PC-3 (cell line): Measurements from ENCODE around the gene KLHL28. TPM values are rescaled to one million over a fixed set of nuclear protein-coding genes. Genes with fewer than 3 reads are reported as not detected.

Experiments used
- ATAC-seq: fragments of 200-7000 bp; cut with Tn5 transposase; 2 replicates; pipeline ENCODE4 v1.9.1; 2020; ENCODE audit warnings: mild to moderate bottlenecking, moderate library complexity
- BruUV-seq: library from RNA; stranded (reverse); fragments of 400-500 nt; replicated peaks from 2 replicates; lab custom pipeline; 2021; lab: Mats Ljungman, UMichigan
- CTCF ChIA-PET: fragments of 300-600 bp; sonication (Branson Sonifier 250); formaldehyde crosslinking; loops from one replicate; lab custom pipeline; 2022; ENCODE audit warnings: antibody characterized with exemption; lab: Charles Lee
- POLR2A ChIA-PET: fragments of 300-600 bp; sonication (Branson Sonifier 250); formaldehyde crosslinking; loops from one replicate; lab custom pipeline; 2022; ENCODE audit warnings: antibody characterized with exemption; ENCODE audit not compliant: unreplicated experiment; lab: Charles Lee
- DNase-seq: peaks from one replicate; pipeline ENCODE4 v3.0.0-alpha.2; 2015
- H2AFZ ChIP-seq: fragments of 300-600 bp; sonication (generic); 2 replicates; pipeline ENCODE4 v1.6.0; 2016; ENCODE audit warnings: antibody characterized with exemption, low read length
- H3F3A ChIP-seq: fragments of 300-600 bp; sonication (generic); one replicate; pipeline ENCODE4 v1.6.0; 2017; ENCODE audit warnings: antibody characterized with exemption, low read length, control low read depth, mild to moderate bottlenecking; ENCODE audit not compliant: unreplicated experiment
- H3K27ac ChIP-seq: fragments of 300-600 bp; sonication (generic); 2 replicates; pipeline ENCODE4 v1.5.1; 2016; ENCODE audit warnings: mild to moderate bottlenecking, low read length
- H3K27me3 ChIP-seq: fragments of 300-600 bp; sonication (generic); 2 replicates; pipeline ENCODE4 v1.6.1; 2016; ENCODE audit warnings: low read length, mixed read lengths
- H3K36me3 ChIP-seq: fragments of 300-600 bp; sonication (generic); 2 replicates; pipeline ENCODE4 v1.6.1; 2016; ENCODE audit warnings: low read depth, mixed run types, low read length, mixed read lengths
- H3K4me1 ChIP-seq: fragments of 300-600 bp; sonication (generic); 2 replicates; pipeline ENCODE4 v1.5.1; 2016; ENCODE audit warnings: low read length; ENCODE audit not compliant: insufficient read depth
- H3K4me2 ChIP-seq: fragments of 300-600 bp; sonication (generic); 2 replicates; pipeline ENCODE4 v1.6.0; 2016; ENCODE audit warnings: low read length
- H3K4me3 ChIP-seq: fragments of 300-600 bp; sonication (generic); 2 replicates; pipeline ENCODE4 v1.5.1; 2016; ENCODE audit warnings: mild to moderate bottlenecking, low read length, mixed read lengths
- H3K79me2 ChIP-seq: fragments of 300-600 bp; sonication (generic); 2 replicates; pipeline ENCODE4 v1.6.1; 2017; ENCODE audit warnings: low read length, mixed read lengths
- H3K9ac ChIP-seq: fragments of 300-600 bp; sonication (generic); 2 replicates; pipeline ENCODE4 v1.6.0; 2016; ENCODE audit warnings: mild to moderate bottlenecking, low read length
- H3K9me2 ChIP-seq: fragments of 300-600 bp; sonication (generic); replicated peaks from 2 replicates; pipeline ENCODE4 v1.6.1; 2016; ENCODE audit warnings: mixed run types, low read length, mixed read lengths
- H3K9me3 ChIP-seq: fragments of 300-600 bp; sonication (generic); 2 replicates; pipeline ENCODE4 v1.6.1; 2016; ENCODE audit warnings: low read length, mixed read lengths
- H4K20me1 ChIP-seq: fragments of 300-600 bp; sonication (generic); 2 replicates; pipeline ENCODE4 v1.6.1; 2016; ENCODE audit warnings: low read length, mixed read lengths
- EZH2 ChIP-seq: fragments of 300-600 bp; sonication (generic); IDR thresholded peaks from one replicate; pipeline ENCODE4 v1.6.1; 2017; ENCODE audit warnings: antibody characterized with exemption, mild to moderate bottlenecking, low read length; ENCODE audit not compliant: unreplicated experiment
- EZH2phosphoT487 ChIP-seq: fragments of 300-600 bp; sonication (generic); IDR thresholded peaks from 2 replicates; pipeline ENCODE4 v1.6.1; 2018; ENCODE audit warnings: mild to moderate bottlenecking, antibody characterized with exemption, low read length, borderline replicate concordance
- intact Hi-C: fragments of 100-400 bp; cut with micrococcal nuclease; formaldehyde crosslinking; loops from 2 replicates; pipeline ENCODE4 v1.9.0; 2023
- total RNA-seq: library from RNA; depleted of rRNA; stranded (reverse); fragments of >200 nt; gene quantifications from 2 replicates; pipeline ENCODE4 v1.2.3, GENCODE V29; 2014
- TF ChIP-seq, protein P1 (sequence below): fragments of 300-600 bp; sonication (generic); conservative IDR thresholded peaks from 2 replicates; pipeline ENCODE4 v1.5.1; 2017; ENCODE audit warnings: antibody characterized with exemption, low read depth, mild to moderate bottlenecking, low read length

The KLHL28 gene
- total RNA-seq, 1 experiment from 2014 or later, result 2.5 TPM

DNA sequence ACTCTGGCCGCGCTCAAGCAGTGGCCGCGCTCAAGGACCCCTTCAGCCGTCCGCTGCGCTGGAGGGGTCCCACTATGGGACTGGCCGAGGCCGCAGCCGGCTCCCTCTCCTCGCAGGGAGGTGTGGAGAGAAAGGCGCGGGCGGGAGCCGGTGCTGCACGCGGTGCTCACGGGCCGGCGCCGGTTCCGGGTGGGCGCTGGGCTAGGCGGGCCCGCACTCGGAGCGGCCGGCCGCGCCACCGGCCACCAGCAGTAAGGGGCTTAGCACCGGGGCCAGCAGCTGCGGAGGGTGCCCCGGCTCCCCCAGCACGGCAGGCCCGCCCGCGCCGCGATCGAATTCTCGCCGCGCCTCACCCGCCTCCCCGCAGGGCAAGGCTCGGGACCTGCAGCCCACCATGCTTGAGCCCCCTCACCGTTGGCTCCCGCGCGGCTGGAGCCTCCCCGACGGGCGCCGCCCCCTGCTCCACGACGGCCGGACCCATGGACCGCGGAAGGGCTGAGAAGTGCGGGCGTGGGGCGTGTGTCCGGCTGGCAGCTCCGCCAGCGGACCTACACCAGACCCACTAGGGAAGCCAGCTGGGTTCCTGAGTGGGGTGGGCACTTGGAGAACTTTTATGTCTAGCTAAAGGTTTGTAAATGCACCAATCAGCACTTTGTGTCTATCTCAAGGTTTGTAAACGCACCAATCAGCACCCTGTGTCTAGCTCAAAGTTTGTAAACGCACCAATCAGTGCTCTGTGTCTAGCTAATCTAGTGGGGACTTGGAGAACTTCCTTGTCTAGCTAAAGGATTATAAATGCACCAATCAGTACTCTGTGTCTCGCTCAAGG lies 49.5 kb downstream of the KLHL28 start:
- Histone ChIP-seq H3F3A (no peaks in the 10 kb centered on the region), H3K79me2 (no peaks in the 10 kb centered on the region), H3K9ac (no peak overlapping the region), H3K9me2 (no peaks in the 10 kb centered on the region), H3K27me3 (no peaks in the 10 kb centered on the region), H3K4me2 (no peak overlapping the region), H3K36me3 (no peaks in the 10 kb centered on the region), H3K9me3 (no peaks in the 10 kb centered on the region), H4K20me1 (no peaks in the 10 kb centered on the region), H3K27ac (no peak overlapping the region), H3K4me3 (no peak overlapping the region), H2AFZ (no peak overlapping the region), H3K4me1 (0 out of 2 replicates have a peak, but pooled peaks cover 4% of the 10 kb centered on the region)
- POLR2A ChIA-PET, result no interaction called here
- BruUV-seq, result no TSS peak
- intact Hi-C loops, result loop anchor here (2.0 to 5.0 kb wide), 2 partner anchors 51 to 340 kb away; partner anchors contain the start of genes MIS18BP1 and TOGARAM1
- ATAC-seq, result no peak
- CTCF ChIA-PET, result interaction anchor here (0.6 to 0.8 kb wide), 3 partner anchors 48 to 767 kb away, joined by 3 to 5 read pairs (median 5); no protein-coding TSS in a partner anchor
- no peak for DNase-seq
- TF ChIP-seq EZH2phosphoT487 (no peak), EZH2 (no peak)
- TF ChIP-seq, protein P1, sequence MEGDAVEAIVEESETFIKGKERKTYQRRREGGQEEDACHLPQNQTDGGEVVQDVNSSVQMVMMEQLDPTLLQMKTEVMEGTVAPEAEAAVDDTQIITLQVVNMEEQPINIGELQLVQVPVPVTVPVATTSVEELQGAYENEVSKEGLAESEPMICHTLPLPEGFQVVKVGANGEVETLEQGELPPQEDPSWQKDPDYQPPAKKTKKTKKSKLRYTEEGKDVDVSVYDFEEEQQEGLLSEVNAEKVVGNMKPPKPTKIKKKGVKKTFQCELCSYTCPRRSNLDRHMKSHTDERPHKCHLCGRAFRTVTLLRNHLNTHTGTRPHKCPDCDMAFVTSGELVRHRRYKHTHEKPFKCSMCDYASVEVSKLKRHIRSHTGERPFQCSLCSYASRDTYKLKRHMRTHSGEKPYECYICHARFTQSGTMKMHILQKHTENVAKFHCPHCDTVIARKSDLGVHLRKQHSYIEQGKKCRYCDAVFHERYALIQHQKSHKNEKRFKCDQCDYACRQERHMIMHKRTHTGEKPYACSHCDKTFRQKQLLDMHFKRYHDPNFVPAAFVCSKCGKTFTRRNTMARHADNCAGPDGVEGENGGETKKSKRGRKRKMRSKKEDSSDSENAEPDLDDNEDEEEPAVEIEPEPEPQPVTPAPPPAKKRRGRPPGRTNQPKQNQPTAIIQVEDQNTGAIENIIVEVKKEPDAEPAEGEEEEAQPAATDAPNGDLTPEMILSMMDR, result no peak

DNA sequence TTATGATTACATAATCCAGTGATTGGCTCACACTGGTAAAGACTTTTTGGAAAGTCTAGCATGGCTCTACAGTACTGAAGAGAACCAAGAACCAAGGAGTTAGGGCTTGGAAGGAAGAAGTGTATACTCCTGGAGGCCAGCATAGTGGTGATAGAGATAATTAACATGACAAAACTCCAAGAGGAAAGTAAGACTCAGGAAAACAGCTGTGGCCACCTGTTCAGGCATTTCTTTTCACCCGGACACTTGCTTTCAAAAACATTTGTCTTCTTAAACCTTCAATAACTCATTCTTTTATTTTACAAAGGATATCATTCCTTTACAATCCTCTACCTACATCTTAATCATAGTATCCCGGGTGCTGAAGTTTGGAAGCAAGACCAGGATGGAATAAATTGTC lies 50.9 kb downstream of the KLHL28 start:
- Histone ChIP-seq H3K4me1 (0 out of 2 replicates have a peak, but pooled peaks cover 4% of the 10 kb centered on the region), H2AFZ (no peak overlapping the region), H3K9ac (no peak overlapping the region), H3K9me3 (no peaks in the 10 kb centered on the region), H3K4me2 (no peak overlapping the region), H3F3A (no peaks in the 10 kb centered on the region), H3K4me3 (no peak overlapping the region), H3K27ac (no peak overlapping the region), H3K9me2 (no peaks in the 10 kb centered on the region), H4K20me1 (no peaks in the 10 kb centered on the region), H3K36me3 (no peaks in the 10 kb centered on the region), H3K79me2 (no peaks in the 10 kb centered on the region), H3K27me3 (no peaks in the 10 kb centered on the region)
- ATAC-seq, result no peak
- TF ChIP-seq, protein P1, result no peak
- TF ChIP-seq EZH2 (no peak), EZH2phosphoT487 (no peak)
- BruUV-seq, result no TSS peak
- intact Hi-C loops, result loop anchor here (5.0 kb wide), 1 partner anchor 341 kb away; the partner anchor contains the start of gene MIS18BP1
- ChIA-PET POLR2A (no interaction called here), CTCF (no interaction called here)
- DNase-seq, result no peak

DNA sequence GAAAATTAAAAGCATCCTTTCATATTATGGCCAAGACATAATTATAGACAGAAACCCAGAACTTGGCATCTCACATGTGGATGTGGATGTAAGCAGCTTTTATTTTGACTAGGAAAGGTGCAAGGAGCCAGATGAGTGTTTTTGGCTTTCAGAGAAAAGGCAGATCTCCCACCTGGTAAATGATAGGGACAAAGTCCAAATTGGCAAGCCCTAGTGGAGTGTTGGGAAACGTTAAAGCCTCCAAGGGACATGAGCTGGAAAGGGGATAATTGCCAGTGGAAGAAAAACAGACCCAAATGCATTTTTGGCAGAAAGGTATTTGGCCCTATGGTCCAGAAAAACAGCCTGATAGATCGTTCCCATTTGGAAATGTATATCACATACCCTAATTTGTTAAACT lies 60.1 kb downstream of the KLHL28 start:
- no peaks in the 10 kb centered on the region for H3K9me3 ChIP-seq
- CTCF ChIA-PET, result no interaction called here

More for the DNA sequence above, 60.1 kb downstream of the KLHL28 start:
- Histone ChIP-seq H3K27me3 (no peaks in the 10 kb centered on the region), H3K9me2 (no peaks in the 10 kb centered on the region), H3K9ac (no peak overlapping the region), H2AFZ (no peak overlapping the region), H3K36me3 (no peaks in the 10 kb centered on the region), H4K20me1 (no peaks in the 10 kb centered on the region), H3K27ac (no peak overlapping the region), H3K4me1 (peaks cover 16% of the 10 kb centered on the region), H3K79me2 (peaks cover 9% of the 10 kb centered on the region), H3K4me2 (no peak overlapping the region), H3K4me3 (no peak overlapping the region), H3F3A (no peaks in the 10 kb centered on the region)
- no peak for DNase-seq
- no peak for ATAC-seq
- no peak for TF ChIP-seq EZH2
- BruUV-seq, result no TSS peak
- intact Hi-C loops, result no loop called here
- POLR2A ChIA-PET, result no interaction called here
